NCI-H460 (cell line): ENCODE measurements around the gene USP10. TPM values are rescaled to one million over a fixed set of nuclear protein-coding genes. Genes with fewer than 3 reads are reported as not detected.

Source experiments
- DNase-seq: peaks from one replicate; pipeline ENCODE4 v3.0.0-alpha.2; 2016; ENCODE audit warnings: low read depth; ENCODE audit errors: extremely low read depth
- total RNA-seq: library from RNA; depleted of rRNA; stranded (reverse); fragments of >200 nt; shearing (Covaris generic); gene quantifications from 2 replicates; pipeline ENCODE4 v1.2.3, GENCODE V29; 2014

USP10 gene
- total RNA-seq, 1 experiment from 2014 or later = 63.9 TPM

- DNase-seq = no peak
Observed at GRCh38 chr16:84791088-84791487, 91.3 kb downstream of the USP10 start.

GRCh38 chr16:84791501-84791900 is 91.7 kb downstream of the USP10 start:
- no peak for DNase-seq

- no peak for DNase-seq
Observed at GRCh38 chr16:84794186-84794585, 94.4 kb downstream of the USP10 start.

- no peak for DNase-seq
Observed at GRCh38 chr16:84794626-84795025, 94.8 kb downstream of the USP10 start.

GRCh38 chr16:84795329-84796053 is 95.7 kb downstream of the USP10 start:
- DNase-seq = peak; percentile 23

GRCh38 chr16:84800158-84800978 is 100.6 kb downstream of the USP10 start:
- DNase-seq = no peak

- DNase-seq = no peak
Observed at GRCh38 chr16:84803146-84803545, 103.3 kb downstream of the USP10 start.

GRCh38 chr16:84804326-84804725 is 104.5 kb downstream of the USP10 start:
- no peak for DNase-seq

- DNase-seq = peak; percentile 8
Observed at GRCh38 chr16:84806256-84806889, 106.6 kb downstream of the USP10 start.

GRCh38 chr16:84806890-84807258 is 107.1 kb downstream of the USP10 start:
- DNase-seq = no peak

GRCh38 chr16:84807776-84808175 is 108.0 kb downstream of the USP10 start:
- DNase-seq = no peak

- no peak for DNase-seq
Observed at GRCh38 chr16:84808826-84809225, 109.0 kb downstream of the USP10 start.

GRCh38 chr16:84810518-84811273 is 110.9 kb downstream of the USP10 start:
- no peak for DNase-seq

- no peak for DNase-seq
Observed at GRCh38 chr16:84811529-84811928, 111.7 kb downstream of the USP10 start.

GRCh38 chr16:84813141-84813934 is 113.5 kb downstream of the USP10 start:
- no peak for DNase-seq

- no peak for DNase-seq
Observed at GRCh38 chr16:84815462-84815861, 115.7 kb downstream of the USP10 start.

GRCh38 chr16:84816023-84816422 is 116.2 kb downstream of the USP10 start:
- no peak for DNase-seq

GRCh38 chr16:84816485-84816884 is 116.7 kb downstream of the USP10 start:
- DNase-seq = no peak

GRCh38 chr16:84817206-84817605 is 117.4 kb downstream of the USP10 start:
- DNase-seq = no peak

- no peak for DNase-seq
Observed at GRCh38 chr16:84817613-84818012, 117.8 kb downstream of the USP10 start.
